ENCODE data around the gene DNAJC12.

The DNAJC12 gene

GRCh38 chr10:67853512-67853911, 15.5 kb upstream of the DNAJC12 start:
- TF ChIP-seq GATA2 (IDR thresholded peaks at IDR 0.05; ENCODE audit: low read depth, low read length) (no peak), GATA3 (IDR thresholded peaks at IDR 0.05; ENCODE audit: low read depth, low read length) (no peak)

GRCh38 chr10:67852761-67853160, 14.8 kb upstream of the DNAJC12 start:
- no peak for TF ChIP-seq GATA3 (IDR thresholded peaks at IDR 0.05; ENCODE audit: low read depth, low read length)
- TF ChIP-seq GATA2 (IDR thresholded peaks at IDR 0.05; ENCODE audit: low read depth, low read length), result no peak

- TF ChIP-seq GATA3 (IDR thresholded peaks at IDR 0.05; ENCODE audit: low read depth, low read length) (no peak), GATA2 (IDR thresholded peaks at IDR 0.05; ENCODE audit: low read depth, low read length) (no peak)
These were observed 13.2 kb upstream of the DNAJC12 start for GRCh38 chr10:67851186-67851585.

GRCh38 chr10:67849331-67850011, 11.5 kb upstream of the DNAJC12 start:
- TF ChIP-seq GATA3 (IDR thresholded peaks at IDR 0.05; ENCODE audit: low read depth, low read length) (no peak), GATA2 (IDR thresholded peaks at IDR 0.05; ENCODE audit: low read depth, low read length) (no peak)

GRCh38 chr10:67843284-67843683, 5.3 kb upstream of the DNAJC12 start:
- TF ChIP-seq GATA3 (IDR thresholded peaks at IDR 0.05; ENCODE audit: low read depth, low read length) (no peak), GATA2 (IDR thresholded peaks at IDR 0.05; ENCODE audit: low read depth, low read length) (no peak)

GRCh38 chr10:67841737-67842136, 3.7 kb upstream of the DNAJC12 start:
- no peak for TF ChIP-seq GATA2 (IDR thresholded peaks at IDR 0.05; ENCODE audit: low read depth, low read length)
- no peak for TF ChIP-seq GATA3 (IDR thresholded peaks at IDR 0.05; ENCODE audit: low read depth, low read length)

GRCh38 chr10:67839951-67840350, 2.0 kb upstream of the DNAJC12 start:
- TF ChIP-seq GATA3 (IDR thresholded peaks at IDR 0.05; ENCODE audit: low read depth, low read length) (no peak), GATA2 (IDR thresholded peaks at IDR 0.05; ENCODE audit: low read depth, low read length) (no peak)

GRCh38 chr10:67836972-67837371, 1.0 kb downstream of the DNAJC12 start:
- TF ChIP-seq GATA2 (IDR thresholded peaks at IDR 0.05; ENCODE audit: low read depth, low read length), result no peak
- no peak for TF ChIP-seq GATA3 (IDR thresholded peaks at IDR 0.05; ENCODE audit: low read depth, low read length)

- TF ChIP-seq GATA3 (IDR thresholded peaks at IDR 0.05; ENCODE audit: low read depth, low read length) (no peak), GATA2 (IDR thresholded peaks at IDR 0.05; ENCODE audit: low read depth, low read length) (no peak)
These were observed 1.5 kb downstream of the DNAJC12 start for GRCh38 chr10:67836488-67836887.

- TF ChIP-seq GATA2 (IDR thresholded peaks at IDR 0.05; ENCODE audit: low read depth, low read length), result no peak
- TF ChIP-seq GATA3 (IDR thresholded peaks at IDR 0.05; ENCODE audit: low read depth, low read length), result no peak
These were observed 3.6 kb downstream of the DNAJC12 start for GRCh38 chr10:67834375-67834774.

GRCh38 chr10:67827811-67828210, 10.2 kb downstream of the DNAJC12 start:
- TF ChIP-seq GATA2 (IDR thresholded peaks at IDR 0.05; ENCODE audit: low read depth, low read length) (no peak), GATA3 (IDR thresholded peaks at IDR 0.05; ENCODE audit: low read depth, low read length) (no peak)

GRCh38 chr10:67819768-67820204, 18.2 kb downstream of the DNAJC12 start:
- no peak for TF ChIP-seq GATA2 (IDR thresholded peaks at IDR 0.05; ENCODE audit: low read depth, low read length)
- TF ChIP-seq GATA3 (IDR thresholded peaks at IDR 0.05; ENCODE audit: low read depth, low read length), result no peak

GRCh38 chr10:67818323-67818722, 19.7 kb downstream of the DNAJC12 start:
- TF ChIP-seq GATA3 (IDR thresholded peaks at IDR 0.05; ENCODE audit: low read depth, low read length) (no peak), GATA2 (IDR thresholded peaks at IDR 0.05; ENCODE audit: low read depth, low read length) (no peak)

GRCh38 chr10:67816719-67817118, 21.3 kb downstream of the DNAJC12 start:
- TF ChIP-seq GATA2 (IDR thresholded peaks at IDR 0.05; ENCODE audit: low read depth, low read length) (no peak), GATA3 (IDR thresholded peaks at IDR 0.05; ENCODE audit: low read depth, low read length) (no peak)

- TF ChIP-seq GATA3 (IDR thresholded peaks at IDR 0.05; ENCODE audit: low read depth, low read length) (no peak), GATA2 (IDR thresholded peaks at IDR 0.05; ENCODE audit: low read depth, low read length) (no peak)
These were observed 22.4 kb downstream of the DNAJC12 start for GRCh38 chr10:67815571-67816059.

All from SH-SY5Y (cell line).